ENCODE measurements around the gene NDUFAB1. TPM values are rescaled to one million over a fixed set of nuclear protein-coding genes. Genes with fewer than 3 reads are reported as not detected.
"Not testable (repeated sequence)": the region's sequence is repeated elsewhere in the genome, so short reads cannot be mapped to it uniquely, and the experiment has no call there.

The NDUFAB1 gene
- total RNA-seq = 87.2 TPM

- peak; percentile 93 for DNase-seq (ENCODE audit: low spot score)
Measured at GRCh38 chr16:23595951-23596720, at the start of gene NDUFAB1. Gene NDUFAB1, minus strand, starts transcription at chr16:23596316. Its CDS starts 26 bp downstream, at chr16:23596290.

- DNase-seq (ENCODE audit: low spot score) = no peak
Measured at GRCh38 chr16:23642246-23642774, 46.2 kb upstream of the NDUFAB1 start.

DNA sequence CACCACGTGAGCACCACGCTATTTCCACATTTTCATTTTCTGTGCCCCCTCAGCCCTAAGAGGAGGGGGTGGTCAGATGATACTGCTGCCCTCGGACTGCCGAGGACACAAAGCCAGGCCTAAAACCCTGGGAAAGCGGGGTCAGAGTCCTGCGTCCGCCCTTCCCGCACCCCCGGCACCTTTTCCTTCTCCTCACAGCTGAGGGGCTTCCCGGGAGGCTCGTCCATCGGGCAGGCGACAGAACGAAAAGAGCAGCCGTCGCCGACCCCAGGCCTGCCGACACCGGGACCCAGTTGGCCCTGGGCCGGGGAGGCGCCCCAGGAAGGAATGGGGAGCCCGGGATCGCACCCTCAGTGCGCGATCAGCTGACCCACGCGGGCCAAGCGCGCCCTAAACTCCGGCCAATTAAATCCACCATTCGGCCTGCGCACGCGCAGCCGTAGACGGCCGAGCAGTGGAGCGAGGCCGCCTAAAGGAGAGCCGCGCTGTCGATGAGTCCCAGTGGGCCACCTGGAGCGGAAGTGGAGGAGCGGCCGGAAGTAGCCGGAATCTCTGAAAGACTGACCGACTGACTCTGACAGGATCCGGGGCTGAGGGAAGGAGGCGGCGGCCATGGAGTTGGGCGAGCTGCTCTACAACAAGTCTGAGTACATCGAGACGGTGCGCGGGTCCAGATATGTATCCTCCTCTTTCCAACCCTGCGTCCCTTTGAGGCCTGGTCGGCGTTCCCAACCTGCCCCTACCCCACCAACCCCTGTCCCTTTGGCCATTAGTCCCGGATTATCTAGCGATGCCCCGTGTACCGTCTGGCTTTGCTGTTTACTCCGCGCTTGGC lies 45.0 kb upstream of the NDUFAB1 start, which contains the start of the genes DCTN5 and PALB2:
TSS of gene DCTN5 (plus strand) at position 536 of the 835 bp plus-strand sequence. CDS start at position 613, 77 bp downstream.
TSS of gene PALB2 (minus strand) at position 380 of the 835 bp plus-strand sequence. CDS start at position 227, 153 bp downstream.
- peak; percentile 93 for DNase-seq (ENCODE audit: low spot score)

DNA sequence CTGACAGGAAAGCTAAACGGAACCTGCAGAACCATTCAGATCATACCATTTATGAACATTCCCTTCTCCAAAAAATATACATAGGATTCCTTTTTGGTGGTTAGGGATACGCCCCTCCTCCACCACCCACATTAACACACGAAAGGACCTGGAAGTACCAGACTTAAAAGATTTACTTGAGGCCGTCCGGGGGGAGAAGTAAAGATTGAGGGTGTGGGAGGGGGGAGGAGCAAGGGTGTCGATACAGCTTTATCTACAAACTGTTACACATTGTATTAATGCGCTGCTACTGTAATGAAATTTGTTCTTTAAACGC lies 44.5 kb upstream of the NDUFAB1 start:
- no peak for DNase-seq (ENCODE audit: low spot score)

DNA sequence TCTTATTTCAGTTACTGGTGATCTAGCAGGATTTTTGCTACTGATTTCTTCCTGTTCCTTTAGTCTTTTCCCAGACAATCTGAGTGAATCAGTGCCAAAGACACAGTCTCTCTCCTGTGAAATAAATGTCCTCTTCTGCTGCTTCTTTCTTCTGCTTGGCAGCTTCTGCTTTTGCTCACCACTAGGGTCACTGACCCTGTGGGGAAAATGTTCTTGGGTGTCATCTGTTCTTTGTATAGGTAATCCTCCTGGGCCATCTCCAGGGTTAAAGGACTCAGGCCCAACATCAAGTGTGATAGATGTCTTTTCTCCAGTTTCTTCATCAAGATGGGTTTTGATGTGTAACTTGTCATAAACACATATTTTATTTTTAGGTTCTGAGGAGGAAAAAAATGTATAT lies 39.8 kb upstream of the NDUFAB1 start:
- DNase-seq (ENCODE audit: low spot score) = no peak

GRCh38 chr16:23634461-23635036 lies 38.4 kb upstream of the NDUFAB1 start:
- DNase-seq (ENCODE audit: low spot score) = no peak

DNA sequence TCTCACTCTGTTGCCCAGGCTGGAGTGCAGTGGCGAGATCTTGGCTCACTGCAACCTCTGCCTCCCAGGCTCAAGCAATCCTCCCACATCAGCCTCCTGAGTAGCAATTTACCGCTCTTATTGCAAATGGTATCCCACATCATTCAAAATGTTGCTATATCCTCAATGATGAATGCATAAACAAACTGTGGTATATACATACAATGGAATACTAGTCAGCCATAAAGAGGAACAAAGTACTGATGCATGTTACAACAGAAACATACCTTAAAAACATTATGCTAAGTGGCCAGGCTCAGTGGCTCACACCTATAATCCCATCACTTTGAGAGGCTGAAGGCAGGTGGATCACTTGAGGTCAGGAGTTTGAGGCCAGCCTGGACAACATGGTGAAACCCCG lies 35.8 kb upstream of the NDUFAB1 start:
- not testable (repeated sequence) for DNase-seq (ENCODE audit: low spot score)

DNA sequence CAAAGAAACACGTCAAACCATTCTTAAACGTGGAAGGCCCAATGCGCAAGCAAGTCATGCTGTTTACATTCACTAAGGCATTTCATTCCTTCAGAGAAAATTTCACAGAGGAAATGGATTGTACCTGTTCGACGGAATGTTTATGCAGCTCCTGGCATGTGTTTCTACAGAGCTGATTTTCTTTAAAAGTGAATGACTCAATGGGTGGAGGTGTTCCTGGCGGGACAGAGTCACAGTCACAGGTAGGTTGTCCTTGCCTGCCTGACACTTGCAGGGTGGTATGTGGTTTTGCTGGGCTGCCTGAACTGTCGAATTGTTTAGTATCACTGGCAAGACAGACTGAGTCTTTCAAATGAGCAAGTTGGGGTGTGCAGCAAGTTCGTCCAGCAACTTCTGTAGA lies 33.4 kb upstream of the NDUFAB1 start:
- no peak for DNase-seq (ENCODE audit: low spot score)

- DNase-seq (ENCODE audit: low spot score) = no peak
Measured at GRCh38 chr16:23624092-23624491, 28.0 kb upstream of the NDUFAB1 start.

- DNase-seq (ENCODE audit: low spot score) = no peak
Measured at GRCh38 chr16:23615805-23616204, 19.7 kb upstream of the NDUFAB1 start.

- no peak for DNase-seq (ENCODE audit: low spot score)
Measured at GRCh38 chr16:23611936-23612335, 15.8 kb upstream of the NDUFAB1 start.

GRCh38 chr16:23610905-23611304 lies 14.8 kb upstream of the NDUFAB1 start:
- DNase-seq (ENCODE audit: low spot score) = not testable (repeated sequence)

DNA sequence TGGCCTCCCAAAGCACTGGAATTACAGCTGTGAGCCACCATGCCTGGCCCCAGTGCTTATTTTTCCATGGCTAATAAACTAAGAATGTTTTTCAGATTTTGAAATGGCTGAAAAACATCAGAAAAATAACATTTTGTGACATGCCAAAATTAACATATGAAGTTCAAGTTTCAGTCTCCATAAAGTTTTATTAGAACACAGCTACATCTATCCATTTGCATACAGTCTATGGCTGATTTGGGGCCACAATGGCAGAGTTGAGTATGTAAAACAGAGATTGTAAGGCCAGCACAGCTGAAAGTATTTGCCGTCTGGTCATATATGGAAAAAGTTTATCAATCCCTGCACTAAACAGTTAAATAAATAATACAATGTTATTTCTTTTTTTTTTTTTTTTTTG lies 13.8 kb upstream of the NDUFAB1 start:
- no peak for DNase-seq (ENCODE audit: low spot score)

DNA sequence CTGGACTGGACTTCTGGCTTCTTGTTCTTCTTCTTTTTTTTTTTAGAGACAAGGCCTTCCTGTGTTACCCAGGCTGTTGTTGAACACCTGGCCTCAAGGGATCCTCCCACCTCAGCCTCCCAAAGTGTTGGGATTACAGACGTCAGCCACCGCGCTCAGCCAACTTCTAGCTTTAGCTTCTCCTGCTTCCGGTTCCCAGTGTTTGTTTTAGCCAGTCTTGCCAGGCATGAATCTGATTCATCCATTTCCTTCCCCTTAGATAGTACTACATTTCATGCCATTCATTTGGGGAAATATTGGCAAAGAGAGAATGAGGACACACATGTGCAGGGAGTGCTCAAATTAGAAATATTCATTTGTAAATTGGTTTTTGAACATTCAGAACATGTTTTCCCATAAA lies 12.1 kb upstream of the NDUFAB1 start:
- DNase-seq (ENCODE audit: low spot score) = no peak

DNA sequence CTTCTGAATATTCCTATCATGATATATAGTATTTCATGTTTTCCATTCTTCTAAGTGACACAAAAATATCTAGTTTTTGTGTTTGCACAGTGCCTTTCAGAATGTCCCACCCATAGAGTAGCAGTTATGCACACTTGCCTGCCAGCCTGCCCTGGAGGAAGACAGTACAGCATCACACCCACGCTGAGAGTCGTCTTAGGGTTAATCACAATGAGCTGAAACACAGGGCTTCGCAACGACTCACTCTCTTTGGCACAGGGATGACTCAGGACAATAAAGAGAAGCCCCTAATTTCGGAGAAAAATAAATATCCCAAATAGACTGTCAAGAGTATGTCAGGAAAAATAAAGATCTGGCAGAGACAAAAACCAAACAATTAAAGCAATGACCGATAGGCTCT lies 11.6 kb upstream of the NDUFAB1 start:
- DNase-seq (ENCODE audit: low spot score) = no peak

DNA sequence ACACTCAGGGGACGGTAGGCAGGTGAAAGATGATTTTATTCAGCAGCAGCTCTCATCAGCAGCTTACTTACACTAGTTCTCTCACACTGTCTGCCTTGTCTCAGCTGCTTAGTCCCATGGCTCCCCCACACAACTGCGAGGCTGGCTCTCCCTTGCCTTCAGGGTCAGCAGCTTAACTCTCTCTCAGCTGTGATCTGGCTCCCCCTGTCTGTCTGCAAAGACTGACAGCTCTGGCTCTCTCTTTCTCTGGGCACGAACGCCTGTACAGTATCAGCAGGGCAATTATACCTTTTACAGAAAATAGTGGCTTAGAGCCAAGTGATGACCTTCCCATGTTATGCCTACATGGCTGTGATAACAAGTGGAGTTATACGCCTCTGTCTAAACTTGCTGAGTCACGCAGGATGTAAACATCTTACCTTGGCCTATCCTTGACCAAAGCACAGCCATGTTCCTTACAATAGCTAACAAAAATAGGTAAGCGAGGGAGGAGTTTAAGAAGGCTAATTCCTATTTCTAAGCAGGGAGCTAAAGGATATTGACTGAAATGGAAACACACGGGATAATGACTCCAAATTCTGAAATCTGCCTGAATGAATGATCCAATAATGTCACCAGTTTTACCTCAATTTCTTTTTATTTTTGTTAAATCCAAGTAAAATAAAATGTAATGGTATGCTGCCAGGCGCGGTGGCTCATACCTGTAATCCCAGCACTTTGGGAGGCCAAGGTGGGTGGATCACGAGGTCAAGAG lies 1.1 kb upstream of the NDUFAB1 start:
- DNase-seq (ENCODE audit: low spot score) = no peak

- no peak for DNase-seq (ENCODE audit: low spot score)
Measured at GRCh38 chr16:23595246-23595950, 718 bp downstream of the NDUFAB1 start.

DNA sequence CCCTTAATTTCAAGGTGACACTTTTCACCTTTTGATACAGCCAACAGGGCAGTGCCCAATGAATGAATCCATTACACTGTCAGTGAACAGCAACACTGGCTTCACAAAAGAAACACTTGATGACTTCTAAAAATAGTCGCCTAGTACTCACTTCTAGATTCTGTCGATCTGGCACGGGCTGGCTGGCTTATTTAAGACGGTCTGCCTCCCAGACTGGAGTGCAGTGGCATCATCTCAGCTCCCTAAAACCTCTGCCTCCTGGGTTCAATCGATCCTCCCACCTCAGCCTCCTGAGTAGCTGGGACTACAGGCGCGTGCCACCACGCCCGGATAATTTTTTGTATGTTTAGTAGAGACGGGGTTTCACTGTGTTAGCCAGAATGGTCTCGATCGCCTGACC lies 1.9 kb downstream of the NDUFAB1 start:
- no peak for DNase-seq (ENCODE audit: low spot score)

DNA sequence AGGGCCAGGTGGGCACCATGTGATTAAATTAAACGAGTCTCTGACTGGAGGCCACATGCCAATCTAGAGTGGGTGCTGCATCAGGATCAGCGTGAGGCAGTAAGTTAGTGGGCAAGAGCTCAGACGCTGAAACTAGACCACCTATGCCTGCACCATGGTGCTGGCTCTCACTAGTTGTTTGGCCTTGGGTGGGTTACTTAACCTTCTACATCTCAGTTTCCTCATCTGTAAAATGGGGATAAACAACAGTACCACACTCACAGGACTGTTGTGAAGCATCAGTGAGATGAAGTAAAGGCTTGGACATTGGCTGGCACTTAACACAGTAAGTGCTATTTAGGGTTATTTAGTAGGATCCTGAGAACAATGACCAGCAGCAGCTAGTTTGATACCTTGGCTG lies 5.9 kb downstream of the NDUFAB1 start:
- DNase-seq (ENCODE audit: low spot score) = no peak

DNA sequence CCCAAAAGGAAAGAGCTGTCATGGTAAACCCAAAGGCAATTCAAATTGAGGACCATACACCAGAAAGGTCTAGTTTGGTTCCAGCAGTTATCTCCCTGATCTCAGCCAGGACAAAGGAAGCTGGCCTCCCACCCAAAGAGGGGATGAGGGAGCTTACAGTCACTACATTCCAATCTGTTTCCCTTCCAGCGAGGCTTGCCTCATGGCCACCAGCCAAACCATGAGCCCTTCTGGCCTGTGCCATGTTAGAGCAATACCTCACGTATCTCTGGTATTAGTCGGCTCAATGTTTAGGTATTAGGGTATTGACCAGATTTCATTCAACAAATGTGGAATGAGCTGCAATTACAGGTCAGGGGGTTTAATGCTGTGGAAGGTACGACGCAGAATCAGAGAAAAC lies 8.4 kb downstream of the NDUFAB1 start:
- DNase-seq (ENCODE audit: low spot score) = no peak

All from mucosa of gallbladder (tissue), 1 donor.